Measurements from ENCODE around the gene FADS3.

Gene FADS3

GRCh38 chr11:61881397-61881796, 9.9 kb downstream of the FADS3 start:
- WGBS (ENCODE audit: insufficient coverage), result 97% methylated on average over 3 of the region's 3 CpGs
- H3K27ac ChIP-seq (ENCODE audit: insufficient read depth in 1 of 2, low read depth in 1 of 2, low read length in 2 of 2, poor library complexity in 1 of 2, severe bottlenecking in 2 of 2), result no peak overlapping the region
- no peaks in the 10 kb centered on the region for H3K4me1 ChIP-seq (ENCODE audit: control extremely low read depth in 1 of 4, control insufficient read depth in 4 of 4, insufficient read depth in 4 of 4, low read length in 3 of 4)
- peak overlapping the region in 1 of 7 experiments; percentile 1 for H3K4me3 ChIP-seq (ENCODE audit: control insufficient read depth in 1 of 7, extremely low read depth in 1 of 7, insufficient read depth in 4 of 7, low read depth in 2 of 7, low read length in 6 of 7)
- ChIA-PET CTCF (interaction anchor here (0.5 to 28.6 kb wide), 9 partner anchors 6 to 878 kb away, joined by 3 to 344 read pairs (median 5); partner anchors contain the start of gene FADS3), POLR2A (interaction anchor here (1.2 kb wide), 1 partner anchor 82 kb away, joined by 3 read pairs; no protein-coding TSS in a partner anchor)
- H3K9me3 ChIP-seq (ENCODE audit: control extremely low read depth in 1 of 5, control insufficient read depth in 4 of 5, insufficient read depth in 2 of 5, low read depth in 1 of 5, low read length in 4 of 5), result no peaks in the 10 kb centered on the region
- H3K36me3 ChIP-seq (ENCODE audit: control insufficient read depth in 4 of 4, insufficient read depth in 4 of 4, low read length in 3 of 4), result peaks cover 0 to 1% (median 0%) of the 10 kb centered on the region in 4 experiments
- no peaks in the 10 kb centered on the region for H3K27me3 ChIP-seq (replicated peaks in 2 of 5; ENCODE audit: control insufficient read depth in 4 of 5, insufficient read depth in 5 of 5, low read length in 4 of 5)
- DNase-seq, result no peak

- H3K9me3 ChIP-seq (ENCODE audit: control extremely low read depth in 1 of 5, control insufficient read depth in 4 of 5, insufficient read depth in 2 of 5, low read depth in 1 of 5, low read length in 4 of 5), result no peaks in the 10 kb centered on the region
- peaks cover 0 to 1% (median 0%) of the 10 kb centered on the region in 4 experiments for H3K36me3 ChIP-seq (ENCODE audit: control insufficient read depth in 4 of 4, insufficient read depth in 4 of 4, low read length in 3 of 4)
- ChIA-PET POLR2A (no interaction called here), CTCF (interaction anchor here (1.1 to 28.6 kb wide), 6 partner anchors 5 to 201 kb away, joined by 3 to 344 read pairs (median 7); partner anchors contain the start of gene FADS3)
- WGBS (ENCODE audit: insufficient coverage), result 79% methylated on average over 4 of the region's 6 CpGs
- DNase-seq, result peak in 1 of 3 donors; percentile 13
- no peaks in the 10 kb centered on the region for H3K4me1 ChIP-seq (ENCODE audit: control extremely low read depth in 1 of 4, control insufficient read depth in 4 of 4, insufficient read depth in 4 of 4, low read length in 3 of 4)
- no peaks in the 10 kb centered on the region for H3K27me3 ChIP-seq (replicated peaks in 2 of 5; ENCODE audit: control insufficient read depth in 4 of 5, insufficient read depth in 5 of 5, low read length in 4 of 5)
- H3K4me3 ChIP-seq (ENCODE audit: control insufficient read depth in 1 of 7, extremely low read depth in 1 of 7, insufficient read depth in 4 of 7, low read depth in 2 of 7, low read length in 6 of 7), result no peak overlapping the region
- no peak overlapping the region for H3K27ac ChIP-seq (ENCODE audit: insufficient read depth in 1 of 2, low read depth in 1 of 2, low read length in 2 of 2, poor library complexity in 1 of 2, severe bottlenecking in 2 of 2)
These were observed 10.9 kb downstream of the FADS3 start for GRCh38 chr11:61880454-61880853.

GRCh38 chr11:61880031-61880430, 11.3 kb downstream of the FADS3 start:
- Histone ChIP-seq H3K4me3 (ENCODE audit: control insufficient read depth in 1 of 7, extremely low read depth in 1 of 7, insufficient read depth in 4 of 7, low read depth in 2 of 7, low read length in 6 of 7) (no peak overlapping the region), H3K36me3 (ENCODE audit: control insufficient read depth in 4 of 4, insufficient read depth in 4 of 4, low read length in 3 of 4) (peaks cover 0 to 1% (median 0%) of the 10 kb centered on the region in 4 experiments), H3K9me3 (ENCODE audit: control extremely low read depth in 1 of 5, control insufficient read depth in 4 of 5, insufficient read depth in 2 of 5, low read depth in 1 of 5, low read length in 4 of 5) (no peaks in the 10 kb centered on the region), H3K4me1 (ENCODE audit: control extremely low read depth in 1 of 4, control insufficient read depth in 4 of 4, insufficient read depth in 4 of 4, low read length in 3 of 4) (no peaks in the 10 kb centered on the region), H3K27ac (ENCODE audit: insufficient read depth in 1 of 2, low read depth in 1 of 2, low read length in 2 of 2, poor library complexity in 1 of 2, severe bottlenecking in 2 of 2) (no peak overlapping the region), H3K27me3 (replicated peaks in 2 of 5; ENCODE audit: control insufficient read depth in 4 of 5, insufficient read depth in 5 of 5, low read length in 4 of 5) (no peaks in the 10 kb centered on the region)
- no peak for DNase-seq
- POLR2A ChIA-PET, result no interaction called here
- WGBS (ENCODE audit: insufficient coverage), result 94% methylated on average over 11 of the region's 11 CpGs
- CTCF ChIA-PET, result interaction anchor here (1.1 to 28.6 kb wide), 5 partner anchors 4 to 68 kb away, joined by 3 to 344 read pairs (median 7); partner anchors contain the start of gene FADS3

- 88% methylated on average over 2 of the region's 7 CpGs for WGBS (ENCODE audit: insufficient coverage)
- Histone ChIP-seq H3K9me3 (ENCODE audit: control extremely low read depth in 1 of 5, control insufficient read depth in 4 of 5, insufficient read depth in 2 of 5, low read depth in 1 of 5, low read length in 4 of 5) (no peaks in the 10 kb centered on the region), H3K4me3 (ENCODE audit: control insufficient read depth in 1 of 7, extremely low read depth in 1 of 7, insufficient read depth in 4 of 7, low read depth in 2 of 7, low read length in 6 of 7) (no peak overlapping the region), H3K4me1 (ENCODE audit: control extremely low read depth in 1 of 4, control insufficient read depth in 4 of 4, insufficient read depth in 4 of 4, low read length in 3 of 4) (no peaks in the 10 kb centered on the region), H3K27me3 (replicated peaks in 2 of 5; ENCODE audit: control insufficient read depth in 4 of 5, insufficient read depth in 5 of 5, low read length in 4 of 5) (no peaks in the 10 kb centered on the region), H3K27ac (ENCODE audit: insufficient read depth in 1 of 2, low read depth in 1 of 2, low read length in 2 of 2, poor library complexity in 1 of 2, severe bottlenecking in 2 of 2) (no peak overlapping the region), H3K36me3 (ENCODE audit: control insufficient read depth in 4 of 4, insufficient read depth in 4 of 4, low read length in 3 of 4) (peaks cover 0 to 1% (median 0%) of the 10 kb centered on the region in 4 experiments)
- no peak for DNase-seq
- POLR2A ChIA-PET, result interaction anchor here (0.6 kb wide), 1 partner anchor 84 kb away, joined by 5 read pairs; no protein-coding TSS in a partner anchor
- CTCF ChIA-PET, result interaction anchor here (1.1 to 28.6 kb wide), 5 partner anchors 3 to 202 kb away, joined by 3 to 344 read pairs (median 3); partner anchors contain the start of gene FADS3
These were observed 12.2 kb downstream of the FADS3 start for GRCh38 chr11:61879152-61879551.

GRCh38 chr11:61875698-61876097, 15.6 kb downstream of the FADS3 start:
- Histone ChIP-seq H3K27me3 (replicated peaks in 2 of 5; ENCODE audit: control insufficient read depth in 4 of 5, insufficient read depth in 5 of 5, low read length in 4 of 5) (peaks cover 0 to 2% (median 0%) of the 10 kb centered on the region in 5 experiments), H3K4me3 (ENCODE audit: control insufficient read depth in 1 of 7, extremely low read depth in 1 of 7, insufficient read depth in 4 of 7, low read depth in 2 of 7, low read length in 6 of 7) (no peak overlapping the region), H3K9me3 (ENCODE audit: control extremely low read depth in 1 of 5, control insufficient read depth in 4 of 5, insufficient read depth in 2 of 5, low read depth in 1 of 5, low read length in 4 of 5) (no peaks in the 10 kb centered on the region), H3K27ac (ENCODE audit: insufficient read depth in 1 of 2, low read depth in 1 of 2, low read length in 2 of 2, poor library complexity in 1 of 2, severe bottlenecking in 2 of 2) (no peak overlapping the region), H3K36me3 (ENCODE audit: control insufficient read depth in 4 of 4, insufficient read depth in 4 of 4, low read length in 3 of 4) (peaks cover 0 to 1% (median 0%) of the 10 kb centered on the region in 4 experiments), H3K4me1 (ENCODE audit: control extremely low read depth in 1 of 4, control insufficient read depth in 4 of 4, insufficient read depth in 4 of 4, low read length in 3 of 4) (peaks cover 0 to 8% (median 6%) of the 10 kb centered on the region in 4 experiments)
- POLR2A ChIA-PET, result no interaction called here
- CTCF ChIA-PET, result interaction anchor here (0.8 to 23.7 kb wide), 5 partner anchors 9 to 206 kb away, joined by 3 to 344 read pairs (median 12); partner anchors contain the start of gene FADS3
- 99% methylated on average over 10 of the region's 14 CpGs for WGBS (ENCODE audit: insufficient coverage)
- DNase-seq, result no peak

GRCh38 chr11:61874853-61875252, 16.5 kb downstream of the FADS3 start:
- Histone ChIP-seq H3K27ac (ENCODE audit: insufficient read depth in 1 of 2, low read depth in 1 of 2, low read length in 2 of 2, poor library complexity in 1 of 2, severe bottlenecking in 2 of 2) (no peak overlapping the region), H3K9me3 (ENCODE audit: control extremely low read depth in 1 of 5, control insufficient read depth in 4 of 5, insufficient read depth in 2 of 5, low read depth in 1 of 5, low read length in 4 of 5) (no peaks in the 10 kb centered on the region), H3K27me3 (replicated peaks in 2 of 5; ENCODE audit: control insufficient read depth in 4 of 5, insufficient read depth in 5 of 5, low read length in 4 of 5) (peaks cover 0 to 2% (median 0%) of the 10 kb centered on the region in 5 experiments), H3K4me1 (ENCODE audit: control extremely low read depth in 1 of 4, control insufficient read depth in 4 of 4, insufficient read depth in 4 of 4, low read length in 3 of 4) (peaks cover 0 to 11% (median 6%) of the 10 kb centered on the region in 4 experiments), H3K36me3 (ENCODE audit: control insufficient read depth in 4 of 4, insufficient read depth in 4 of 4, low read length in 3 of 4) (peaks cover 0 to 1% (median 0%) of the 10 kb centered on the region in 4 experiments), H3K4me3 (ENCODE audit: control insufficient read depth in 1 of 7, extremely low read depth in 1 of 7, insufficient read depth in 4 of 7, low read depth in 2 of 7, low read length in 6 of 7) (no peak overlapping the region)
- CTCF ChIA-PET, result interaction anchor here (1.9 to 23.7 kb wide), 4 partner anchors 17 to 207 kb away, joined by 10 to 344 read pairs (median 13); partner anchors contain the start of gene FADS3
- DNase-seq, result no peak
- WGBS (ENCODE audit: insufficient coverage), result 100% methylated on average over 2 of the region's 3 CpGs
- POLR2A ChIA-PET, result no interaction called here

GRCh38 chr11:61874377-61874809, 17.0 kb downstream of the FADS3 start:
- WGBS (ENCODE audit: insufficient coverage), result 96% methylated on average over 11 of the region's 12 CpGs
- no peak overlapping the region for H3K4me3 ChIP-seq (ENCODE audit: control insufficient read depth in 1 of 7, extremely low read depth in 1 of 7, insufficient read depth in 4 of 7, low read depth in 2 of 7, low read length in 6 of 7)
- peaks cover 0 to 1% (median 0%) of the 10 kb centered on the region in 4 experiments for H3K36me3 ChIP-seq (ENCODE audit: control insufficient read depth in 4 of 4, insufficient read depth in 4 of 4, low read length in 3 of 4)
- H3K9me3 ChIP-seq (ENCODE audit: control extremely low read depth in 1 of 5, control insufficient read depth in 4 of 5, insufficient read depth in 2 of 5, low read depth in 1 of 5, low read length in 4 of 5), result no peaks in the 10 kb centered on the region
- DNase-seq, result no peak
- CTCF ChIA-PET, result interaction anchor here (1.9 to 23.7 kb wide), 4 partner anchors 17 to 207 kb away, joined by 10 to 344 read pairs (median 13); partner anchors contain the start of gene FADS3
- H3K27me3 ChIP-seq (replicated peaks in 2 of 5; ENCODE audit: control insufficient read depth in 4 of 5, insufficient read depth in 5 of 5, low read length in 4 of 5), result peaks cover 0 to 2% (median 0%) of the 10 kb centered on the region in 5 experiments
- peaks cover 0 to 11% (median 6%) of the 10 kb centered on the region in 4 experiments for H3K4me1 ChIP-seq (ENCODE audit: control extremely low read depth in 1 of 4, control insufficient read depth in 4 of 4, insufficient read depth in 4 of 4, low read length in 3 of 4)
- H3K27ac ChIP-seq (ENCODE audit: insufficient read depth in 1 of 2, low read depth in 1 of 2, low read length in 2 of 2, poor library complexity in 1 of 2, severe bottlenecking in 2 of 2), result no peak overlapping the region
- POLR2A ChIA-PET, result no interaction called here
